ENCODE data around the gene PDE1A. TPM values are rescaled to one million over a fixed set of nuclear protein-coding genes. Genes with fewer than 3 reads are reported as not detected.

PDE1A gene
- total RNA-seq = not detected
- not detected for polyA plus RNA-seq

DNA sequence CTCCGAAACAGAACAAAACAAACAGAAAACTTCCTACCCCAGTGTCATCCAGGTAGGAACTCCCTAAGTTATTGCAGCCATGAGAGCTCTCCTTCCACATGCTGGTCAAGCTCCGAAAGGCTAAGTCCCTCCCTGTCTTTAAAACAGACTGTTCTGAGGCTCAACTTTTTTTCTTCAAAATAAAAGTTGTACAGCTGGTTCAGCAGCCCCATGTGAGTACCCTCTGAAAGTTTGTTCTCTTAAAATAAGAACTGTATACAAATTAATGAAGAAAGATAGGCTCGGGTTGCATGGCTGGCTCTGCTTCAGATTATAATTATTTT lies at the start of gene PDE1A:
PDE1A (minus strand) TSS at position 119 of the 323 bp plus-strand sequence.
- Histone ChIP-seq H3K4me1 (ENCODE audit: insufficient read depth, low read length) (no peaks in the 10 kb centered on the region), H3K36me3 (ENCODE audit: insufficient read depth, low read length) (no peaks in the 10 kb centered on the region), H3K27ac (ENCODE audit: low read depth, low read length) (no peak within 1 kb of the TSS), H3K4me3 (ENCODE audit: low read length) (no peak within 1 kb of the TSS), H3K27me3 (ENCODE audit: insufficient read depth, low read length, poor library complexity, severe bottlenecking) (no peaks in the 10 kb centered on the region), H3K9me3 (ENCODE audit: low read length) (no peaks in the 10 kb centered on the region)
- Mint-ChIP-seq H3K4me1 (no peaks in the 10 kb centered on the region), H3K9me3 (peaks cover 0 to 3% (median 2%) of the 10 kb centered on the region in 5 donors), H3K27me3 (no peaks in the 10 kb centered on the region), H3K4me3 (no peak within 1 kb of the TSS), H3K36me3 (no peaks in the 10 kb centered on the region), H3K27ac (no peak within 1 kb of the TSS)
- POLR2A ChIA-PET = no interaction called here
- CTCF ChIA-PET = no interaction called here
- DNase-seq = no peak

DNA sequence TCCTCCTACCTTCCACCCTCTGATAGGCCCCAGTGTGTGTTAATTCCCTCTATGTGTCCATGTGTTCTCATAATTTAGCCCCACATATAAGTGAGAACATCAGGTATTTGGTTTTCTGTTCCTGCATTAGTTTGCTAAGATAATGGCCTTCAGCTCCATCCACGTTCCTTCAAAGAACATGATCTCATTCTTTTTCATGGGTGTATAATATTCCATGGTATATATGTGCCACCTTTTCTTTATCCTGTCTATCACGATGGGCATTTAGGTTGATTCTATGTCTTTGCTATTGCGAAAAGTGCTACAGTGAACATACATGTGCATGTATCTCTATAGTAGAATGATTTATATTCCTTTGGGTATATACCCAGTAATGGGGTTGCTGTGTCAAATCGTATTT lies 46.8 kb upstream of the PDE1A start:
- peaks cover 1 to 21% (median 8%) of the 10 kb centered on the region in 5 donors for H3K9me3 Mint-ChIP-seq
- POLR2A ChIA-PET = no interaction called here
- H3K4me1 Mint-ChIP-seq = no peaks in the 10 kb centered on the region
- Histone ChIP-seq H3K4me1 (ENCODE audit: insufficient read depth, low read length) (no peaks in the 10 kb centered on the region), H3K36me3 (ENCODE audit: insufficient read depth, low read length) (no peaks in the 10 kb centered on the region), H3K4me3 (ENCODE audit: low read length) (no peak overlapping the region), H3K27ac (ENCODE audit: low read depth, low read length) (no peak overlapping the region), H3K9me3 (ENCODE audit: low read length) (no peaks in the 10 kb centered on the region), H3K27me3 (ENCODE audit: insufficient read depth, low read length, poor library complexity, severe bottlenecking) (no peaks in the 10 kb centered on the region)
- H3K27ac Mint-ChIP-seq = no peak overlapping the region
- H3K4me3 Mint-ChIP-seq = no peak overlapping the region
- DNase-seq = no peak
- CTCF ChIA-PET = no interaction called here
- no peaks in the 10 kb centered on the region for H3K27me3 Mint-ChIP-seq
- H3K36me3 Mint-ChIP-seq = no peaks in the 10 kb centered on the region

DNA sequence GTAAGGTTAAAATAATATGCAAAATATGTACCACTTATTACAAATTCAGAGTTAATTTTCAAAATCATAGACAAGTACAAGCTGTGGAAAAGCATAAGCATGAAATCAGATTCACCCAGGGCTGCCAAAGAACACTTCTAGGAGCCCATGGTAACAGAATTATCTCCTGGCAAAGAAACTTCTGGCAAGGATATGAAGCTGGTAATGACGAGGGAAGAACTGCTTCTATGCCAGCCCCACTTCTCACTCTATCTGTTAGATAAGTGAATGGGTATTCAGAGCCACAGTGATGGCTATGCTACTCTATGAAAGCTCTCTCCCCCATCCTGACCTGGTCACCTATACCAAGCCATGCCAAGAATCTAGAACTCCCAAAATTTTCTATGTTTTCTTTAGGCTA lies 36.9 kb upstream of the PDE1A start:
- Histone ChIP-seq H3K4me3 (ENCODE audit: low read length) (no peak overlapping the region), H3K27me3 (ENCODE audit: insufficient read depth, low read length, poor library complexity, severe bottlenecking) (no peaks in the 10 kb centered on the region), H3K27ac (ENCODE audit: low read depth, low read length) (no peak overlapping the region), H3K4me1 (ENCODE audit: insufficient read depth, low read length) (no peaks in the 10 kb centered on the region), H3K36me3 (ENCODE audit: insufficient read depth, low read length) (no peaks in the 10 kb centered on the region), H3K9me3 (ENCODE audit: low read length) (no peaks in the 10 kb centered on the region)
- Mint-ChIP-seq H3K4me3 (no peak overlapping the region), H3K36me3 (no peaks in the 10 kb centered on the region), H3K9me3 (peaks cover 0 to 14% (median 3%) of the 10 kb centered on the region in 5 donors), H3K27ac (no peak overlapping the region), H3K4me1 (no peaks in the 10 kb centered on the region), H3K27me3 (no peaks in the 10 kb centered on the region)
- CTCF ChIA-PET = no interaction called here
- DNase-seq = no peak
- POLR2A ChIA-PET = no interaction called here

DNA sequence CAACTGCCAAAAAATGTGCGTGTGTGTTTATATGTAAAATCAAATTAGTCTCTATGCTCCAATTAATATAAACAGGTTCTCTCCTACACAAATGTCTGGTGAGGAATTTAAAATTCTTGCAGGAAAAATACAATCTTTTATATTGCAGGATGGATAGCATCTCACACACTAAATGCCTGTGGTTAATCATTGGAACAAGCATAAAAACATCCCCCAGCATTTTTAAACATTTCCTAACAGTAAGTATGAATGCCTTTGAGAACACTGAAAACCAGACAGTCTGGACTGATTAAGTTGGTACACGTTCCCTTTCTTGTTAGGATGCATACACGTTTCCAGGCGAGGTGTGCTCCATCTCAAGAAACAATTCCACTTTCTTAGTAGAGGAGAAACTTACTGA lies 29.9 kb upstream of the PDE1A start:
- H3K4me1 Mint-ChIP-seq = no peaks in the 10 kb centered on the region
- no peaks in the 10 kb centered on the region for H3K9me3 ChIP-seq (ENCODE audit: low read length)
- H3K4me3 Mint-ChIP-seq = no peak overlapping the region
- no peak overlapping the region for H3K4me3 ChIP-seq (ENCODE audit: low read length)
- H3K27me3 Mint-ChIP-seq = no peaks in the 10 kb centered on the region
- H3K36me3 Mint-ChIP-seq = no peaks in the 10 kb centered on the region
- H3K9me3 Mint-ChIP-seq = peaks cover 0 to 5% (median under 1%) of the 10 kb centered on the region in 5 donors
- no peaks in the 10 kb centered on the region for H3K27me3 ChIP-seq (ENCODE audit: insufficient read depth, low read length, poor library complexity, severe bottlenecking)
- H3K27ac ChIP-seq (ENCODE audit: low read depth, low read length) = no peak overlapping the region
- ChIA-PET POLR2A (no interaction called here), CTCF (no interaction called here)
- no peak overlapping the region for H3K27ac Mint-ChIP-seq
- no peaks in the 10 kb centered on the region for H3K36me3 ChIP-seq (ENCODE audit: insufficient read depth, low read length)
- DNase-seq = no peak
- H3K4me1 ChIP-seq (ENCODE audit: insufficient read depth, low read length) = no peaks in the 10 kb centered on the region

DNA sequence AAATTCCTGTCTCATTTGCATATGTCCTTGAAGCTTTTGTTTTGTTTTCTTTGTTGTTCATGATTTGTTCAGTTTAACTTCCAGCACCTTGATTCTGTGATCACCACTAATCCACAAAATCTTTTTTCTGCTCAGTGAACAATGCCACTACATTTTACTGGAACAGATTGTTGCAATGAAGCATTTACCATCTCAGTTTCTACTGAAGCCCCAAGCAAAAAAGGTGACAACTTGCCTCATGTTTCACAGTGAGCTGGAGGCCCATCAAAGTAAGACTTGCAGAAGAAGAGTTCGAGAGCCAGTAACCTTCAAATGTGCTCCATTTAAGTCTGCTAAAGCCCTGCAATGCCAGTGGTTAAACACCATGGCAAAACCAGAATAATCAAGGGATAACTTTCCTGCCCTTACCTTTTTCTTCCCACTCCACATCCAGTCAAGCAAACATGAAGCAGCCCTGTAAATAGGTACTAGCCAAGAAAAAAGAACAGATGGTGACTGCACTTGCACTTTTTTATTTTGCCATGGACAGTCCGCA lies 25.7 kb upstream of the PDE1A start:
- H3K9me3 ChIP-seq (ENCODE audit: low read length) = no peaks in the 10 kb centered on the region
- H3K4me1 ChIP-seq (ENCODE audit: insufficient read depth, low read length) = no peaks in the 10 kb centered on the region
- no peak overlapping the region for H3K4me3 ChIP-seq (ENCODE audit: low read length)
- no peak overlapping the region for H3K27ac ChIP-seq (ENCODE audit: low read depth, low read length)
- ChIA-PET POLR2A (no interaction called here), CTCF (no interaction called here)
- no peaks in the 10 kb centered on the region for H3K4me1 Mint-ChIP-seq
- H3K27me3 Mint-ChIP-seq = no peaks in the 10 kb centered on the region
- no peak for DNase-seq
- H3K9me3 Mint-ChIP-seq = peaks cover 0 to 4% (median 2%) of the 10 kb centered on the region in 5 donors
- no peaks in the 10 kb centered on the region for H3K36me3 Mint-ChIP-seq
- no peak overlapping the region for H3K4me3 Mint-ChIP-seq
- H3K27me3 ChIP-seq (ENCODE audit: insufficient read depth, low read length, poor library complexity, severe bottlenecking) = no peaks in the 10 kb centered on the region
- H3K27ac Mint-ChIP-seq = no peak overlapping the region
- H3K36me3 ChIP-seq (ENCODE audit: insufficient read depth, low read length) = no peaks in the 10 kb centered on the region

DNA sequence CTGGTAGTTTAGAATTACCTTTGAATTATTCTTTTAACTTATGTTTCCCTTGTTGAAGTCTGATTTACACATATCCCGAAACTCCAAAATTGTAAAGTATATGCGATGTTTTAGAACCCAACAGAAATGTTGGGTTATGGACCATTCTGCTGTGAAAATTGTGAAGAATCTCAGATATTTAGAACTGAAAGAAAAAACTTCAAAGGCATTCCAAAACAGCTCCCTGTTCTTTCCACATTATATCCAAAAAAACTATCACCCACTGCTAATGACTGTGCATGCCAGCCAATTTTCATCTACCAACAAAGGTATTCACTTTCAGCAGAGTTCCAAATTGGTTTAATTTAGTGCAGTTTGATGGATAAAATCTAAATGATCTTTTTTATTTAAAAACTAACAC lies 21.5 kb upstream of the PDE1A start:
- Histone ChIP-seq H3K4me3 (ENCODE audit: low read length) (no peak overlapping the region), H3K27ac (ENCODE audit: low read depth, low read length) (no peak overlapping the region), H3K27me3 (ENCODE audit: insufficient read depth, low read length, poor library complexity, severe bottlenecking) (no peaks in the 10 kb centered on the region), H3K9me3 (ENCODE audit: low read length) (no peaks in the 10 kb centered on the region), H3K4me1 (ENCODE audit: insufficient read depth, low read length) (no peaks in the 10 kb centered on the region), H3K36me3 (ENCODE audit: insufficient read depth, low read length) (no peaks in the 10 kb centered on the region)
- POLR2A ChIA-PET = no interaction called here
- H3K9me3 Mint-ChIP-seq = peaks cover 0 to 11% (median 2%) of the 10 kb centered on the region in 5 donors
- no peaks in the 10 kb centered on the region for H3K4me1 Mint-ChIP-seq
- H3K36me3 Mint-ChIP-seq = no peaks in the 10 kb centered on the region
- no peak for DNase-seq
- CTCF ChIA-PET = no interaction called here
- H3K4me3 Mint-ChIP-seq = no peak overlapping the region
- no peaks in the 10 kb centered on the region for H3K27me3 Mint-ChIP-seq
- no peak overlapping the region for H3K27ac Mint-ChIP-seq

DNA sequence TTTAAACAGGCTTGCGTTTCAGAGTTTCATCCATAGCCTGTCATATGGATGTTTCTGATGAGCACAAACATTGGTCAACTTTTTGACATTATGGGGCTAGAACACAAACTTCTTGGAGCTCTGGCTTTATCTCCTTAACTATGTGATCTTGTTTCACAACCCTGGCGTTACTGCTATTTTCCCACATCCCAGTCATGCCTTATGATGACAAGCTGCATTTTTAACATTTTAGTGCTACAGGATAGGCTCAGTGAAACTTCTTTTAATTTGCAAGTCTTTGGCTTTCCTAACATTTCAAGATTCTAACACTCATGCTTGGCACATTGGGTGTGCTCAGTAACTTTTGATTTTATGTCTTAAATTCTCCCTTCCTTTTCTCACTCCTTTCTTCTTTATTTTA lies 21.0 kb upstream of the PDE1A start:
- H3K27me3 Mint-ChIP-seq = no peaks in the 10 kb centered on the region
- Histone ChIP-seq H3K36me3 (ENCODE audit: insufficient read depth, low read length) (no peaks in the 10 kb centered on the region), H3K4me3 (ENCODE audit: low read length) (no peak overlapping the region), H3K9me3 (ENCODE audit: low read length) (no peaks in the 10 kb centered on the region), H3K27me3 (ENCODE audit: insufficient read depth, low read length, poor library complexity, severe bottlenecking) (no peaks in the 10 kb centered on the region), H3K4me1 (ENCODE audit: insufficient read depth, low read length) (no peaks in the 10 kb centered on the region), H3K27ac (ENCODE audit: low read depth, low read length) (no peak overlapping the region)
- H3K4me3 Mint-ChIP-seq = no peak overlapping the region
- H3K9me3 Mint-ChIP-seq = peaks cover 0 to 11% (median 2%) of the 10 kb centered on the region in 5 donors
- no peak for DNase-seq
- H3K27ac Mint-ChIP-seq = no peak overlapping the region
- H3K4me1 Mint-ChIP-seq = no peaks in the 10 kb centered on the region
- no peaks in the 10 kb centered on the region for H3K36me3 Mint-ChIP-seq
- ChIA-PET POLR2A (no interaction called here), CTCF (no interaction called here)

DNA sequence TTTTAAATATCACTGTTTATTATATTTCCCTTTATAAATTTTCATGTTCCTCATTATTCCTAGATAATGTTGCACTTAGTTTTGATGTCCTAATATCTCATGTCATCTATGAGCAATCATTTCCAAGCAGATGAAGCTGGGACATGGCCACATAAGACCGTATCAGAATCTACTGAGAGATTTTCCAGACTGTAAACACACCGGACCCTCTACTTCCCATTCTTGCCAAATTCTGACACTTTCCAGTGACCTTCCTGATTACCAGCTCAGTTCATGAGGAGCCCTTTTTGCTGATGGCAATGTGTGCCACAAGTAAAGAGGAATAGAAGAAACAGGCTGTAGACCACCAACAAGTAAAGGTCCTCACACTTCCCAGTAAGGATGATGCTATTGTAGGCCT lies 20.3 kb upstream of the PDE1A start:
- Mint-ChIP-seq H3K9me3 (peaks cover 0 to 12% (median 2%) of the 10 kb centered on the region in 5 donors), H3K27me3 (no peaks in the 10 kb centered on the region)

DNA sequence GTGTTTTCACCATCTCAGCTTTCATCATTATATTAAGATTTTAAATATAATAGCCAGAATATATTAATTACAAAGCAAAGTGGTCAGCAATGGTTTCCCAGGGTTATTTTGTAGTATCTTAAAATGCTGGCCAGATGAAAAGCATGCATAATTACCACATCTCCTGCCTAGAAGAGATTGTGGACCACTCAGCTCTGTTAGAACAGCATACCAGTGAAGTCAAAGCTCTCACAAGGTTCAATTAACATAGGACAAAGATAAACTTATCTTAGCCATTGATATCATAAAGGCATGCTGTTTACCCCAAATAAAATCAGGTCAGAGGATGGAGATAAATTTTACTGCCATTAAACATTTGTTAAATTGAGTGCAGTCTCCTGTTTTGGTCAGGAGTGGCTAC lies 19.3 kb upstream of the PDE1A start:
- H3K27ac ChIP-seq (ENCODE audit: low read depth, low read length) = no peak overlapping the region
- Mint-ChIP-seq H3K4me1 (no peaks in the 10 kb centered on the region), H3K27ac (no peak overlapping the region), H3K4me3 (no peak overlapping the region), H3K9me3 (peaks cover 0 to 11% (median 0%) of the 10 kb centered on the region in 5 donors), H3K36me3 (no peaks in the 10 kb centered on the region), H3K27me3 (no peaks in the 10 kb centered on the region)
- DNase-seq = no peak
- H3K4me3 ChIP-seq (ENCODE audit: low read length) = no peak overlapping the region
- no peaks in the 10 kb centered on the region for H3K36me3 ChIP-seq (ENCODE audit: insufficient read depth, low read length)
- POLR2A ChIA-PET = no interaction called here
- H3K4me1 ChIP-seq (ENCODE audit: insufficient read depth, low read length) = no peaks in the 10 kb centered on the region
- H3K27me3 ChIP-seq (ENCODE audit: insufficient read depth, low read length, poor library complexity, severe bottlenecking) = no peaks in the 10 kb centered on the region
- no peaks in the 10 kb centered on the region for H3K9me3 ChIP-seq (ENCODE audit: low read length)
- CTCF ChIA-PET = no interaction called here

More for the DNA sequence above, 20.3 kb upstream of the PDE1A start:
- no peak for DNase-seq
- H3K4me3 Mint-ChIP-seq = no peak overlapping the region
- Histone ChIP-seq H3K36me3 (ENCODE audit: insufficient read depth, low read length) (no peaks in the 10 kb centered on the region), H3K27ac (ENCODE audit: low read depth, low read length) (no peak overlapping the region), H3K9me3 (ENCODE audit: low read length) (no peaks in the 10 kb centered on the region), H3K27me3 (ENCODE audit: insufficient read depth, low read length, poor library complexity, severe bottlenecking) (no peaks in the 10 kb centered on the region), H3K4me1 (ENCODE audit: insufficient read depth, low read length) (no peaks in the 10 kb centered on the region), H3K4me3 (ENCODE audit: low read length) (no peak overlapping the region)
- H3K36me3 Mint-ChIP-seq = no peaks in the 10 kb centered on the region
- no peaks in the 10 kb centered on the region for H3K4me1 Mint-ChIP-seq
- CTCF ChIA-PET = no interaction called here
- POLR2A ChIA-PET = no interaction called here
- H3K27ac Mint-ChIP-seq = no peak overlapping the region
